Adrenal gland (tissue), 12 donors: ENCODE results near the gene URB2. TPM values are rescaled to one million over a fixed set of nuclear protein-coding genes. Genes with fewer than 3 reads are reported as not detected.

ENCODE experiments used
- DNase-seq, 7 donors: peaks; one replicate each; pipeline ENCODE4 v3.0.0-alpha.2; 2019 to 2020
- H3K27ac ChIP-seq, 5 donors: fragments of 200-600 bp; sonication (generic) in 4 of 5; 1 replicate in 3 of 5; 2 replicates in 2 of 5; pipeline versions ENCODE4 v1.5.1 to v1.8.0; 2016 to 2020; ENCODE audit warnings: mild to moderate bottlenecking in 1 of 5
- H3K27me3 ChIP-seq: fragments of 200-600 bp; 2 replicates; pipeline ENCODE4 v1.8.0; 2021
- H3K36me3 ChIP-seq, 2 donors: fragments of 200-600 bp; replicated peaks in 1 of 2; 1 replicate in 1 of 2; 2 replicates in 1 of 2; pipeline versions ENCODE4 v1.5.1 to v1.8.0; 2018 to 2022
- H3K4me1 ChIP-seq, 2 donors: fragments of 200-600 bp; replicated peaks in 1 of 2; 1 replicate in 1 of 2; 2 replicates in 1 of 2; pipeline versions ENCODE4 v1.5.1 to v1.8.0; 2018 to 2021
- H3K4me3 ChIP-seq, 4 donors: fragments of 200-600 bp; sonication (generic) in 3 of 4; one replicate each; pipeline ENCODE4 v1.5.1; 2016 to 2018
- H3K9me3 ChIP-seq, 3 donors: fragments of 200-600 bp; sonication (generic) in 1 of 3; replicated peaks in 1 of 3; 1 replicate in 2 of 3; 2 replicates in 1 of 3; pipeline versions ENCODE4 v1.5.1 to v1.8.0; 2016 to 2021
- POLR2A ChIP-seq, 2 donors: fragments of 450-650 bp; IDR thresholded peaks; one replicate each; pipeline ENCODE4 v1.6.1; 2017; ENCODE audit warnings: antibody characterized with exemption in 2 of 2, mild to moderate bottlenecking in 2 of 2, moderate library complexity in 1 of 2
- WGBS, 4 donors: extraction: QIAGEN DNeasy Blood & Tissue Kit in 2 of 4; methylation state at CpG; one replicate each; pipeline versions ENCODE4 v1.1.5 to v1.1.7; 2013 to 2017; 5-methylcytosine and 5-hydroxymethylcytosine counted together
- intact Hi-C, 2 donors: fragments of 100-400 bp; cut with DNase I; formaldehyde crosslinking; loops; one replicate each; pipeline versions ENCODE4 v1.14.1 to v1.15.0; 2022 to 2023
- polyA plus RNA-seq, 3 donors: library from polyadenylated mRNA; stranded (reverse); fragments of 200-250 nt in 2 of 3; fragments of 350-450 nt in 1 of 3; fragmentation: Illumina TruSeq in 1 of 3; extraction: RNeasy Lipid Tissue Mini Kit (QIAGEN cat#74804) in 1 of 3; gene quantifications; one replicate each; pipeline ENCODE4 v1.2.3, GENCODE V29; 2013 to 2014
- total RNA-seq, 9 donors: library from RNA; depleted of rRNA in 4 of 9; stranded (reverse); fragments of >200 nt in 4 of 9; fragments of 120-200 nt in 1 of 9; fragmentation: NEBNext Ultra II Directional in 1 of 9; extraction: Animal tissue kit (Norgen Biotek cat#: 25700) in 1 of 9; gene quantifications; one replicate each; pipeline versions ENCODE4 v1.1.0 to v1.2.4, GENCODE V29; 2013 to 2023
- TF ChIP-seq, protein P1 (sequence below), 6 experiments: fragments of 450-650 bp in 4 of 6; fragments of 200-600 bp in 2 of 6; sonication (generic) in 1 of 6; IDR thresholded peaks; 1 replicate in 5 of 6; 2 replicates in 1 of 6; pipeline versions ENCODE4 v1.5.1 to v1.8.0; 2016 to 2021; ENCODE audit warnings: antibody characterized with exemption in 6 of 6, mild to moderate bottlenecking in 2 of 6, moderate library complexity in 1 of 6
- donor health status: healthy with polysubstance abuse.
- donor health status: Bipolar disorder and iron deficiency.
- donor health status: DM: yes; HTN: yes; CAD: no.
- donor health status: DM: no; HTN: no; CAD: no.
- donor health status: DM: no; HTN: no; CAD: no.
- donor health status: DM: yes; HTN: yes; CAD: no.

Gene URB2
- total and polyA plus RNA-seq, 12 donors, result 2.3 to 10.8 (median 7.3) TPM

- no peak for TF ChIP-seq POLR2A (IDR thresholded peaks at IDR 0.05)
- TF ChIP-seq, protein P1, sequence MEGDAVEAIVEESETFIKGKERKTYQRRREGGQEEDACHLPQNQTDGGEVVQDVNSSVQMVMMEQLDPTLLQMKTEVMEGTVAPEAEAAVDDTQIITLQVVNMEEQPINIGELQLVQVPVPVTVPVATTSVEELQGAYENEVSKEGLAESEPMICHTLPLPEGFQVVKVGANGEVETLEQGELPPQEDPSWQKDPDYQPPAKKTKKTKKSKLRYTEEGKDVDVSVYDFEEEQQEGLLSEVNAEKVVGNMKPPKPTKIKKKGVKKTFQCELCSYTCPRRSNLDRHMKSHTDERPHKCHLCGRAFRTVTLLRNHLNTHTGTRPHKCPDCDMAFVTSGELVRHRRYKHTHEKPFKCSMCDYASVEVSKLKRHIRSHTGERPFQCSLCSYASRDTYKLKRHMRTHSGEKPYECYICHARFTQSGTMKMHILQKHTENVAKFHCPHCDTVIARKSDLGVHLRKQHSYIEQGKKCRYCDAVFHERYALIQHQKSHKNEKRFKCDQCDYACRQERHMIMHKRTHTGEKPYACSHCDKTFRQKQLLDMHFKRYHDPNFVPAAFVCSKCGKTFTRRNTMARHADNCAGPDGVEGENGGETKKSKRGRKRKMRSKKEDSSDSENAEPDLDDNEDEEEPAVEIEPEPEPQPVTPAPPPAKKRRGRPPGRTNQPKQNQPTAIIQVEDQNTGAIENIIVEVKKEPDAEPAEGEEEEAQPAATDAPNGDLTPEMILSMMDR (IDR thresholded peaks at IDR 0.05), result no peak
- intact Hi-C loops, result no loop called here
- no peaks in the 10 kb centered on the region for H3K27me3 ChIP-seq
- no peaks in the 10 kb centered on the region for H3K4me1 ChIP-seq
- no peaks in the 10 kb centered on the region for H3K9me3 ChIP-seq
- WGBS, 4 donors, result 95 to 100% (median 98%) methylated on average over 3 of the region's 3 CpGs
- H3K4me3 ChIP-seq, result no peak overlapping the region
- peaks cover 0 to 61% of the 10 kb centered on the region in 2 donors for H3K36me3 ChIP-seq
- no peak for DNase-seq
- H3K27ac ChIP-seq, result no peak overlapping the region
Observed at GRCh38 chr1:229651546-229651945, 25.5 kb downstream of the URB2 start.

DNA sequence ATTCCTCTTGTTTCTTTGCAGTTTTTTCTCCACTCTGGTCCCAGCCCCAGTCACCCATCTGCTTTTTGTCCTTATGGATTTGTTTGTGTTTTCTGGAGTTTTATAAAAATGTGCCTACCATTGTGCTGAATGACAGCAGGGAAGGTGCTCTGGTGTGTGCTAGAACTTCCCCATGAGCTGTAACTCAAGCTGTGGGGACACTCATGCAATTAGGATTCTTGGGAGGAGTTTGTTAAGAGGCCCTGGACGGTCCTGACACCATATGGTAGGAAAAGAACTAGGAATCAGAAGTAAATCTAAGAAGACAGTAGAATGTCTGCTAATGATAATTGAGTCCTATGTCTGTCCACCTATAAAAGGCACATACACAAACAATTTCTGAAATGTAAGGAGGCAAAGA lies 27.4 kb downstream of the URB2 start:
- no peak overlapping the region for H3K27ac ChIP-seq
- no peak for TF ChIP-seq POLR2A (IDR thresholded peaks at IDR 0.05)
- TF ChIP-seq, protein P1 (IDR thresholded peaks at IDR 0.05), result no peak
- no peak overlapping the region for H3K4me3 ChIP-seq
- no peak for DNase-seq
- WGBS, 4 donors, result 63 to 85% (median 78%) methylated on average over 1 of the region's 1 CpG
- H3K4me1 ChIP-seq, result no peaks in the 10 kb centered on the region
- peaks cover 0 to 42% of the 10 kb centered on the region in 2 donors for H3K36me3 ChIP-seq
- no peaks in the 10 kb centered on the region for H3K27me3 ChIP-seq
- no peaks in the 10 kb centered on the region for H3K9me3 ChIP-seq
- intact Hi-C loops, result no loop called here

DNA sequence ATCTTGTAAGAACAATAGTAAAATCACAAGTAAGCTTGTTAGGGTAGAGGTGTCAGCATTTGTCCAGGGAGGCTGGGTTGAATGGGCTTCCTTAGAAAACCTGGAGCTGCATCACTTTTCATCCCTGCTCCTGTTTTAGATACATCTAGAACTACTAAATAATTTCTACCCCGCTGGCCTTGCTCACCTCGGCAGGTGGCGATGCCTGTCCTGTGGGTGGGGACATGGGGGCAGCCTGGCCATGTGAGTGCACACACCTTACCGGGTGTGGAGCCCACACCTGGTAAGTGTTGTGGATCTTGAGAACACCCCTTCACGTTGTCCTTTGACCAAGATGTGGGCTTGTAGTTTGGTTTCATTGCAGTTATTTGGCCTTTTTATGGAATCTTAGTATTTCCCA lies 29.7 kb downstream of the URB2 start:
- H3K36me3 ChIP-seq, result peaks cover 0 to 38% of the 10 kb centered on the region in 2 donors
- H3K4me3 ChIP-seq, result no peak overlapping the region
- no peak for DNase-seq
- H3K9me3 ChIP-seq, result no peaks in the 10 kb centered on the region
- no peaks in the 10 kb centered on the region for H3K27me3 ChIP-seq
- 85 to 92% (median 89%) methylated on average over 5 of the region's 5 CpGs for WGBS, 4 donors
- no peaks in the 10 kb centered on the region for H3K4me1 ChIP-seq
- intact Hi-C loops, result loop anchor here in 1 of 2 donors (2.0 kb wide), 1 partner anchor 647 kb away; no protein-coding TSS in a partner anchor
- no peak for TF ChIP-seq POLR2A (IDR thresholded peaks at IDR 0.05)
- TF ChIP-seq, protein P1 (IDR thresholded peaks at IDR 0.05), result no peak
- no peak overlapping the region for H3K27ac ChIP-seq

DNA sequence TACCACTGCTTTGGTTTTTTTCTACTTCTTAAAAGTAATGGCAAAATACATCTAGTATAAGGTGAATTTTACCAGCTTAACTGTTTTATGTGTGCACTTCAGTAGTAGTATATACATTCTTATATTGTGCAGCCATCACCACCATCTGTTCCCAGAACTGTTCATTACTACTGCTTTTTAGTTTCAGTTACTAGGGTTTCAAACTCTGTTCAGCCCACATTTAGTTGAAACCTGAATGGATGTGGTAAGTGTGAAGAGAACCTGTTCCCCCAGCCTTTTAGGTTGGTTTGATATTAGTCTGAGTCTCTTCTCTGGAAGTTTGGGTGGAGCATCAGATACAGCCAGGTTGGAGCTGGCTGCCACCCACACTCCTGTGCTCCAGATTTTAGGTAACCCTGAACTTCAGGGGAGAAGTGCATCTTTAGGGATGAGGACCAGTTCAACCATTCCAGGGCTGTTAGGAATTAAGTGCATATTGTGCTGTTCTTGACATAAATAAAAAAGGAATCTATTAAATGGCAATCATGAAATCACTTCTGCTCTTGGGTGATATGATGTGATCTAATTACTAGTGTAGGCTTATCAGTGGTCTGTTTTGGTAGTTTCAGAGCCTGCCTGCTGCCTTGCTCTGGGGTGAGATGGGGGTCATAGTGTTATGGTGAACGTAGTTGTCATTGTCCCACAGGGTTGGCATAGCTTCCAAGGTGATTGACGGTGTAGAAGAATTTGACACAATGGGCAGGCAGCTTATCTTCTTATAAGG lies 32.1 kb downstream of the URB2 start:
- WGBS, 4 donors, result 85 to 94% (median 92%) methylated on average over 2 of the region's 2 CpGs
- H3K4me1 ChIP-seq, result no peaks in the 10 kb centered on the region
- H3K4me3 ChIP-seq, result no peak overlapping the region
- intact Hi-C loops, result loop anchor here in 1 of 2 donors (2.0 kb wide), 1 partner anchor 645 kb away; no protein-coding TSS in a partner anchor
- no peak for DNase-seq
- TF ChIP-seq, protein P1 (IDR thresholded peaks at IDR 0.05), result no peak
- no peak for TF ChIP-seq POLR2A (IDR thresholded peaks at IDR 0.05)
- no peaks in the 10 kb centered on the region for H3K9me3 ChIP-seq
- H3K27me3 ChIP-seq, result no peaks in the 10 kb centered on the region
- no peak overlapping the region for H3K27ac ChIP-seq
- peaks cover 0 to 29% of the 10 kb centered on the region in 2 donors for H3K36me3 ChIP-seq
